ENCODE data around the gene SEC14L5. TPM values are rescaled to one million over a fixed set of nuclear protein-coding genes. Genes with fewer than 3 reads are reported as not detected.
"Not testable (repeated sequence)": the region's sequence is repeated elsewhere in the genome, so short reads cannot be mapped to it uniquely, and the experiment has no call there.

Gene SEC14L5
- total RNA-seq, 1 experiment from 2014 or later = not detected

DNA sequence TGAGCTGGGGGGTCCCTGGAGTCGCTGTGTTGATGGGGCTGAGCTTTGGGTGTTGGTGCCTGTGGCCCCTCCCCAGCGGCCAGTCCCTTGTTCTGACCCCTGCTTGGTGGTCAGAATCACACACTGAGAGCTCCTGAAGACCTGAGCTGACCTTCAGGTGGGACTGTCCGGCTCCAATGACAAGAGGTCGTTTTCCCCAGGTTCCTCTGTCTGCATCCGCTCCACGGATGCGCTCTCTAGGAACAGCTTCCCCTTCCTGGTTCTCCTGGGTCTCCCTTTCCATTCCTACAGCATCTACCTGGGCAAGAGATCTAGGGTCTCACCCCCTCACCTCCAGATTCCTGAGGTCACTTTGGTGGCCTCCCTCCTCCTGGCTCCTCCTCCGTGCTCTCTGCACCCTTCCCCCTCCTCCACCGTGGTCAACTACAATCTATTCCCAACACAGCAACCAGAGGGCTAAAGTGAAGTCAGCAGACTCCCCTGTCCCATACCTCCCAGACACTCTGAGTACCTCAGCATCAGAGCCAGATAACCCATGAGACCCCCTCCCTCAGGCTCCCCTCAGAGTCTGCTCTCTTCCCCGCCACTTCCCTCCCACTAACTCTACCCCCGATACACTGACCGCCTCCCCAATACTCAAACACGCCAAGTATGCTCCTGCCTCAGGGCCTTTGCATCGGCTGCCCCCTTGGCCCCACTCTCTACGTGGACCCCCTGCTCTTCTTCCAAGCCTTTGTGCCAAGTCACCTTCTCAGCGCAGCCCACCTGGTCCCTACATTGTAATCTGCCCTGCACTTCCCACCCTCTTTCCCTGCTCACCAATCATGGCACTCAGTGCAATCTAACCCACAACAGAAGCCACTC, 9.0 kb upstream of the SEC14L5 start:
- ATAC-seq (no peak), DNase-seq (no peak)
- H3F3A ChIP-seq (ENCODE audit: low read length, unreplicated experiment) = peaks cover 9% of the 10 kb centered on the region
- no peak overlapping the region for H3K27ac ChIP-seq (ENCODE audit: low read length)
- CTCF ChIA-PET = no interaction called here
- BruUV-seq (replicated peaks) = no TSS peak
- H3K9me3 ChIP-seq (ENCODE audit: low read length) = no peaks in the 10 kb centered on the region
- peaks cover 17% of the 10 kb centered on the region for H3K4me1 ChIP-seq (ENCODE audit: insufficient read depth, low read length)
- no peaks in the 10 kb centered on the region for H3K79me2 ChIP-seq (ENCODE audit: low read length)
- H3K9me2 ChIP-seq (replicated peaks; ENCODE audit: low read length) = no peaks in the 10 kb centered on the region
- no peak overlapping the region for H3K4me2 ChIP-seq (ENCODE audit: low read length)
- no peaks in the 10 kb centered on the region for H3K27me3 ChIP-seq (ENCODE audit: low read length)
- no peak overlapping the region for H3K9ac ChIP-seq (ENCODE audit: low read length)
- intact Hi-C loops (cut with micrococcal nuclease) = loop anchor here (10.0 kb wide), 1 partner anchor 214 kb away; the partner anchor contains the start of genes ANKS3 and DNAAF8
- TF ChIP-seq EZH2phosphoT487 (IDR thresholded peaks at IDR 0.05; ENCODE audit: borderline replicate concordance, low read length) (no peak), EZH2 (IDR thresholded peaks at IDR 0.05; ENCODE audit: low read length, unreplicated experiment) (no peak), CTCF (conservative IDR thresholded peaks at IDR 0.05; ENCODE audit: low read depth, low read length) (no peak)
- no peak overlapping the region for H2AFZ ChIP-seq (ENCODE audit: low read length)
- H3K4me3 ChIP-seq (ENCODE audit: low read length) = no peak overlapping the region
- POLR2A ChIA-PET (ENCODE audit: unreplicated experiment) = no interaction called here
- H3K36me3 ChIP-seq (ENCODE audit: low read depth, low read length) = no peaks in the 10 kb centered on the region
- H4K20me1 ChIP-seq (ENCODE audit: low read length) = no peaks in the 10 kb centered on the region

GRCh38 chr16:4949986-4950385, 8.1 kb upstream of the SEC14L5 start:
- Histone ChIP-seq H2AFZ (ENCODE audit: low read length) (no peak overlapping the region), H3K27ac (ENCODE audit: low read length) (no peak overlapping the region), H3K9me3 (ENCODE audit: low read length) (no peaks in the 10 kb centered on the region), H3K27me3 (ENCODE audit: low read length) (no peaks in the 10 kb centered on the region), H3K79me2 (ENCODE audit: low read length) (no peaks in the 10 kb centered on the region), H4K20me1 (ENCODE audit: low read length) (no peaks in the 10 kb centered on the region), H3K4me2 (ENCODE audit: low read length) (no peak overlapping the region), H3F3A (ENCODE audit: low read length, unreplicated experiment) (peaks cover 5% of the 10 kb centered on the region), H3K4me3 (ENCODE audit: low read length) (no peak overlapping the region), H3K36me3 (ENCODE audit: low read depth, low read length) (no peaks in the 10 kb centered on the region), H3K4me1 (ENCODE audit: insufficient read depth, low read length) (peaks cover 11% of the 10 kb centered on the region), H3K9ac (ENCODE audit: low read length) (no peak overlapping the region), H3K9me2 (replicated peaks; ENCODE audit: low read length) (no peaks in the 10 kb centered on the region)
- CTCF ChIA-PET = no interaction called here
- no peak for TF ChIP-seq EZH2 (IDR thresholded peaks at IDR 0.05; ENCODE audit: low read length, unreplicated experiment)
- no peak for TF ChIP-seq EZH2phosphoT487 (IDR thresholded peaks at IDR 0.05; ENCODE audit: borderline replicate concordance, low read length)
- TF ChIP-seq CTCF (conservative IDR thresholded peaks at IDR 0.05; ENCODE audit: low read depth, low read length) = no peak
- ATAC-seq (no peak), DNase-seq (no peak)
- intact Hi-C loops (cut with micrococcal nuclease) = loop anchor here (10.0 kb wide), 2 partner anchors 145 to 215 kb away; partner anchors contain the start of genes ANKS3, DNAAF8 and ROGDI
- no TSS peak for BruUV-seq (replicated peaks)
- POLR2A ChIA-PET (ENCODE audit: unreplicated experiment) = no interaction called here

DNA sequence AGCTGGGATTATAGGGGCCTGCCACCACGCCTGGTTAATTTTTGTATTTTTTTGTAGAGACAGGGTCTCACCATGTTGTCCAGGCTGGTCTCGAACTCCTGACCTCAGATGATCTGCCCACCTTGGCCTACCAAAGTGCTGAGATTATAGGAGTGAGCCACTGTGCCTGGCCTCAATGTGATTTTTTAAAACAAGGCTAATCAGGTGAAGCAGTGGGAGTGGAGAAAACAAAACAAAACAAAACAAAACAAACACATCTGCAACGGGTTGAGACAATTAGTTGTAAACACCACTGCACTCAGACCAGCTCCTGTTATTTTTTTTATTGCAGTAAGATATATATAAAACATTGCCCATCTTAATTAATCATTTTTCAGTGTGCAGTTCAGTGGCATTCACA, 6.5 kb upstream of the SEC14L5 start:
- H3K27me3 ChIP-seq (ENCODE audit: low read length); H4K20me1 ChIP-seq (ENCODE audit: low read length); H3K27ac ChIP-seq (ENCODE audit: low read length); H2AFZ ChIP-seq (ENCODE audit: low read length); H3K4me2 ChIP-seq (ENCODE audit: low read length); H3F3A ChIP-seq (ENCODE audit: low read length, unreplicated experiment); CTCF ChIA-PET; H3K4me1 ChIP-seq (ENCODE audit: insufficient read depth, low read length); POLR2A ChIA-PET (ENCODE audit: unreplicated experiment); BruUV-seq (replicated peaks); H3K36me3 ChIP-seq (ENCODE audit: low read depth, low read length); DNase-seq; H3K9me2 ChIP-seq (replicated peaks; ENCODE audit: low read length); H3K9ac ChIP-seq (ENCODE audit: low read length); H3K79me2 ChIP-seq (ENCODE audit: low read length); H3K9me3 ChIP-seq (ENCODE audit: low read length); ATAC-seq; H3K4me3 ChIP-seq (ENCODE audit: low read length): not testable (repeated sequence)
- intact Hi-C loops (cut with micrococcal nuclease) = loop anchor here (10.0 kb wide), 1 partner anchor 147 kb away; the partner anchor contains the start of gene ROGDI

Measured in PC-3 (cell line).